Psoas muscle (tissue), 8 donors: Measurements from ENCODE around the gene TMEM163. TPM values are rescaled to one million over a fixed set of nuclear protein-coding genes. Genes with fewer than 3 reads are reported as not detected.

Source experiments
- ATAC-seq, 4 donors: fragments of 200-7000 bp; cut with Tn5 transposase; one replicate each; pipeline ENCODE4 v1.9.1; 2020; ENCODE audit warnings: moderate library complexity in 3 of 4, mild to moderate bottlenecking in 2 of 4
- DNase-seq, 2 donors: peaks; one replicate each; pipeline ENCODE4 v3.0.0-alpha.2; 2020
- H3K27ac ChIP-seq: fragments of 200-600 bp; one replicate; pipeline ENCODE4 v1.8.0; 2022
- H3K27me3 ChIP-seq, 3 donors: fragments of 200-600 bp in 1 of 3; one replicate each; pipeline versions ENCODE4 v1.6.1 to v1.8.0; 2013 to 2022; ENCODE audit warnings: low read length in 2 of 3, mild to moderate bottlenecking in 2 of 3, moderate library complexity in 1 of 3; ENCODE audit not compliant: insufficient read depth in 3 of 3
- H3K36me3 ChIP-seq, 2 donors: fragments of 200-600 bp in 1 of 2; one replicate each; pipeline versions ENCODE4 v1.6.1 to v1.8.0; 2013 to 2022; ENCODE audit warnings: low read depth in 1 of 2, mild to moderate bottlenecking in 1 of 2, moderate library complexity in 1 of 2; ENCODE audit not compliant: insufficient read depth in 1 of 2
- H3K4me1 ChIP-seq: fragments of 200-600 bp; one replicate; pipeline ENCODE4 v1.8.0; 2022
- H3K4me3 ChIP-seq: fragments of 200-600 bp; one replicate; pipeline ENCODE4 v1.8.0; 2022; ENCODE audit warnings: mild to moderate bottlenecking
- H3K9me3 ChIP-seq: fragments of 200-600 bp; one replicate; pipeline ENCODE4 v1.8.0; 2022
- WGBS, 3 donors: extraction: QIAGEN DNeasy Blood & Tissue Kit; methylation state at CpG; one replicate each; pipeline versions ENCODE4 v1.1.6 to v1.1.7; 2013; 5-methylcytosine and 5-hydroxymethylcytosine counted together
- intact Hi-C, 2 donors: fragments of 100-400 bp; cut with DNase I; formaldehyde crosslinking; loops; one replicate each; pipeline versions ENCODE4 v1.11.0 to v1.14.2; 2022
- polyA plus RNA-seq, 3 donors: library from polyadenylated mRNA; stranded (reverse); fragments of 200-250 nt; gene quantifications; one replicate each; pipeline ENCODE4 v1.2.3, GENCODE V29; 2013
- total RNA-seq, 4 donors: library from RNA; stranded (reverse); fragmentation: NEBNext Ultra II Directional in 2 of 4; extraction: Animal tissue kit (Norgen Biotek cat#: 25700) in 2 of 4; gene quantifications; one replicate each; pipeline versions ENCODE4 v1.2.1 to v1.2.4, GENCODE V29; 2021 to 2023
- TF ChIP-seq, protein P1 (sequence below): fragments of 200-600 bp; IDR thresholded peaks from one replicate; pipeline ENCODE4 v1.8.0; 2022; ENCODE audit warnings: antibody characterized with exemption
- donor health status: healthy with polysubstance abuse.
- donor health status: DM: no; HTN: no; CAD: no; lungs with moderate emphysema.
- donor health status: Bipolar disorder and iron deficiency.
- donor health status: healthy.
- donor health status: DM: yes; HTN: yes; CAD: no.
- donor health status: DM: no; HTN: no; CAD: no.
- donor health status: DM: no; HTN: no; CAD: no.
- donor health status: DM: yes; HTN: yes; CAD: no.

The TMEM163 gene
- total and polyA plus RNA-seq, 7 donors: 0.17 to 0.52 (median 0.28) TPM; not detected in 1

DNA sequence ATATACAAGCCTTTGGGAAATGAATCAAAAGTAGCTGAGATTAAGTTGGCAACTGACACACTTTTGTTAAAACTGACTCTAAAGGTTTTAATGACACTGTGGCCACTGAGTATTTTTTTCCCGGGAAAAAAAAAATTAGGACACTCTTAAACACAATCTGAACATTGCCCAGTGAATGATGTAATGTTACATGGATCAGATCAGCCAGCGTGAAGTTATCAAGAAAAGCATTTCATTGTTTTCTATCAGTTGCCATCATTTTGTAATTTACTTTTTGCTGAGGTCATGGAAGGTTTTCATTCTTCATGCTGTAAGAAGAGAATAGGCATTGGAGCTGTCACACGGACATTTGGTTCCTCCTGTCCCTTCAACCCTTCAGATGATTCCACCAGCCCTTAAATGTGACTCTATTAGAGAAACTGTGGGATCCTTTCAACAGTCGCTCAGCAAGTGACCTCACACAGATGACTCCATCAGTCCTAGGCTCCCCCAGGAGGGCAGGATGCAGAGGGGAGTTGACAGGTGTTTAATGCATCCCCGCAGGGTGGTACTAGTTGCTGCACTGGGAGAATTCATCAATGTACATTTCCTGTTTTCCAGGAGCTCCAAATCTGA, 300.7 kb downstream of the TMEM163 start:
- WGBS, 3 donors: 59 to 79% (median 60%) methylated on average over 5 of the region's 5 CpGs
- Histone ChIP-seq H3K36me3 (no peaks in the 10 kb centered on the region), H3K4me3 (no peak overlapping the region), H3K27me3 (no peaks in the 10 kb centered on the region), H3K27ac (no peak overlapping the region), H3K9me3 (no peaks in the 10 kb centered on the region), H3K4me1 (peaks cover 14% of the 10 kb centered on the region)
- intact Hi-C loops: no loop called here
- DNase-seq: no peak
- no peak for ATAC-seq
- TF ChIP-seq, protein P1, sequence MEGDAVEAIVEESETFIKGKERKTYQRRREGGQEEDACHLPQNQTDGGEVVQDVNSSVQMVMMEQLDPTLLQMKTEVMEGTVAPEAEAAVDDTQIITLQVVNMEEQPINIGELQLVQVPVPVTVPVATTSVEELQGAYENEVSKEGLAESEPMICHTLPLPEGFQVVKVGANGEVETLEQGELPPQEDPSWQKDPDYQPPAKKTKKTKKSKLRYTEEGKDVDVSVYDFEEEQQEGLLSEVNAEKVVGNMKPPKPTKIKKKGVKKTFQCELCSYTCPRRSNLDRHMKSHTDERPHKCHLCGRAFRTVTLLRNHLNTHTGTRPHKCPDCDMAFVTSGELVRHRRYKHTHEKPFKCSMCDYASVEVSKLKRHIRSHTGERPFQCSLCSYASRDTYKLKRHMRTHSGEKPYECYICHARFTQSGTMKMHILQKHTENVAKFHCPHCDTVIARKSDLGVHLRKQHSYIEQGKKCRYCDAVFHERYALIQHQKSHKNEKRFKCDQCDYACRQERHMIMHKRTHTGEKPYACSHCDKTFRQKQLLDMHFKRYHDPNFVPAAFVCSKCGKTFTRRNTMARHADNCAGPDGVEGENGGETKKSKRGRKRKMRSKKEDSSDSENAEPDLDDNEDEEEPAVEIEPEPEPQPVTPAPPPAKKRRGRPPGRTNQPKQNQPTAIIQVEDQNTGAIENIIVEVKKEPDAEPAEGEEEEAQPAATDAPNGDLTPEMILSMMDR: no peak

DNA sequence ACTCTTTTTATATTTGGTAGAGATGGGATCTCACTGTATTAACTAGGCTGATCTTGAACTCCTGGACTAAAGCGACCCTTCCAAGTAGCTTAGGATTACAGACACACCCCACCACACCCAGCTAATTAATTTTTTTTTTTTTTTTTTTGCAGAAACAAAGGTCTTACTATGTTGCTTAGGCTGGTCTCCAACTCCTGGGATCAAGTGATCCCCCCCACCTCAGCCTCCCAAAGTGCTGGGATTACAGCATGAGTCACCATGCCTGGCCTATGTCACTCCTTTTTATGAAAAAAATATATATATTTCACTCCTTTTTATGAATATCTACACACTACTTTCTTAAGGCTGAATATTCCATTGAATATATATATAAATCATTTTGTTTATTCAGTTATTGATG, 302.2 kb downstream of the TMEM163 start:
- 96 to 100% (median 96%) methylated on average over 1 of the region's 1 CpG for WGBS, 3 donors
- TF ChIP-seq, protein P1: no peak
- ATAC-seq (no peak), DNase-seq (no peak)
- H3K27me3 ChIP-seq: no peaks in the 10 kb centered on the region
- no peaks in the 10 kb centered on the region for H3K9me3 ChIP-seq
- intact Hi-C loops: no loop called here
- H3K36me3 ChIP-seq: no peaks in the 10 kb centered on the region
- no peak overlapping the region for H3K27ac ChIP-seq
- peaks cover 12% of the 10 kb centered on the region for H3K4me1 ChIP-seq
- H3K4me3 ChIP-seq: no peak overlapping the region

DNA sequence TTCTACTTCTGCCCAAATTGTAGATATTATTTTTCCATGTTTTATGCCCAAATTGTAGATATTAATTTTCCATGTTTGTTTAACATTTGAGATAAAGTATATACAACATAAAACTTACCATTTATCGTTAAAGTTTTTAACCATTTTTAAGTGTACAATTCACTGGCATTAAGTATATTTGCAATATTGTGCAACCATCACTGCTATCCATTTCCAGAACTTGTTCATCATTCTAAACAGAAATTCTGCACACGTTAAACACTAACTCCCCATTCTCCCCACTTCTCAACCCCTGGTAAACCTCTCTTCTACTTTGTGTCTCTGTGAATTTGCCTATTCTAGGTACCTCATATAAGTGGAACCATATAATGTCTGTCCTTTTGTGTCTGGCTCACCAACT, 302.8 kb downstream of the TMEM163 start:
- H3K36me3 ChIP-seq: no peaks in the 10 kb centered on the region
- intact Hi-C loops: no loop called here
- no peak overlapping the region for H3K4me3 ChIP-seq
- peaks cover 6% of the 10 kb centered on the region for H3K4me1 ChIP-seq
- DNase-seq: no peak
- no peaks in the 10 kb centered on the region for H3K27me3 ChIP-seq
- 90 to 93% (median 90%) methylated on average over 2 of the region's 2 CpGs for WGBS, 3 donors
- no peaks in the 10 kb centered on the region for H3K9me3 ChIP-seq
- H3K27ac ChIP-seq: no peak overlapping the region
- ATAC-seq: no peak
- TF ChIP-seq, protein P1: no peak

DNA sequence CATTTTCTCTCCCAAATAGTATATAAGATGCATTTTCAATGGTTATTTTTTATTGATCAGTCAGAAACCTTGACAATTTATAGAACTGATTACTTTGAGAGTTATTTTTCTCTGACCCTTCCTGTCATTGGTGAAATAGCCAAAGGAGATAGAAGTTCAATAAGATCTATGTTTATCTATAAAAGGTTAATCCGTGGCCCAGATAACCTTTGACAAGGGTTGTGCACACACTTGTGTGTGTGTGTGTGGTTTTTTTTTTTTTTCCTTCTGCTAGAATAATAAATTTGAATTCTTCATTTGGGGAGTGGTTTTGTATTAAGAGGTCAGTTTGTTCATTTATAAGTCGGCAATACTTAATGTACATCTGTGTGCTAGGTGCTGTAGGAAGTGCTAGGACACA, 304.9 kb downstream of the TMEM163 start:
- Histone ChIP-seq H3K4me3 (no peak overlapping the region), H3K9me3 (no peaks in the 10 kb centered on the region), H3K27ac (no peak overlapping the region), H3K27me3 (no peaks in the 10 kb centered on the region), H3K36me3 (no peaks in the 10 kb centered on the region), H3K4me1 (no peaks in the 10 kb centered on the region)
- intact Hi-C loops: loop anchor here in 1 of 2 donors (5.0 kb wide), 1 partner anchor 167 kb away; no protein-coding TSS in a partner anchor
- WGBS, 3 donors: 66 to 96% (median 96%) methylated on average over 2 of the region's 2 CpGs
- ATAC-seq (no peak), DNase-seq (no peak)
- TF ChIP-seq, protein P1: no peak

DNA sequence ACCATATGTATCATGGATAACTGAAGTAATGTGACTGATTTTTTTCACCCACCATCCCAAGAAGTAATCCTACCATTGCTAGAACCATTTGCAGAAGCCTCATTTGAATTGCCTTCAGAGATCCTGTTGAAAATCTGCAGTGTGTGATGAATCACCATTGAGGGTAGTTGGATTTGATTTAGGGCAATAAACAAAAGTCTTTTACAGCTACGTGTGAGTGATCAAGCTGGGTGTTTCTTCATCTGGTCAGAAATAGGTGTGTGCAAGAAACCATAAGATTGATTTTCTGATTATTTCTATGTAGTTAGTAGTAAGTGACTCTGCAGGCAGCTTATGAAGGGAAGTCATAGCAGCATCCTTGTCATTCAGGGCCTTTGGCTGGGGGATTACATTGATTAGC, 305.4 kb downstream of the TMEM163 start:
- H3K9me3 ChIP-seq: no peaks in the 10 kb centered on the region
- H3K27me3 ChIP-seq: no peaks in the 10 kb centered on the region
- WGBS, 3 donors: 88 to 96% (median 94%) methylated on average over 1 of the region's 1 CpG
- intact Hi-C loops: loop anchor here in 1 of 2 donors (5.0 kb wide), 1 partner anchor 166 kb away; no protein-coding TSS in a partner anchor
- no peaks in the 10 kb centered on the region for H3K4me1 ChIP-seq
- H3K27ac ChIP-seq: no peak overlapping the region
- no peak for DNase-seq
- ATAC-seq: no peak
- no peak overlapping the region for H3K4me3 ChIP-seq
- H3K36me3 ChIP-seq: no peaks in the 10 kb centered on the region
- TF ChIP-seq, protein P1: no peak
